T-helper 2 cell treated with Interferon-gamma antibody and Interleukin-4, amounts not matched to agents 5 μg/mL and 100 μg/mL, for 36 hours (primary cell): ENCODE data around the gene BSCL2.
"Not testable (repeated sequence)": the region's sequence is repeated elsewhere in the genome, so short reads cannot be mapped to it uniquely, and the experiment has no call there.

Experiments
- DNase-seq: peaks from one replicate; pipeline ENCODE4 v3.0.0; 2021; ENCODE audit warnings: low spot score
- H3K27ac Mint-ChIP-seq: one replicate; pipeline ENCODE4 v1.8.0; 2021; ENCODE audit warnings: mild to moderate bottlenecking, mixed read lengths
- H3K27me3 Mint-ChIP-seq: one replicate; pipeline ENCODE4 v1.8.0; 2021; ENCODE audit warnings: low read depth, mixed read lengths
- H3K36me3 Mint-ChIP-seq: one replicate; pipeline ENCODE4 v1.8.0; 2021; ENCODE audit warnings: low read depth, mixed read lengths
- H3K4me1 Mint-ChIP-seq: one replicate; pipeline ENCODE4 v1.8.0; 2021; ENCODE audit warnings: low read depth, mixed read lengths
- H3K4me3 Mint-ChIP-seq: one replicate; pipeline ENCODE4 v1.8.0; 2022; ENCODE audit warnings: mild to moderate bottlenecking, moderate library complexity, mixed read lengths
- H3K9me3 Mint-ChIP-seq: one replicate; pipeline ENCODE4 v1.8.0; 2021; ENCODE audit warnings: mixed read lengths

The BSCL2 gene

DNA sequence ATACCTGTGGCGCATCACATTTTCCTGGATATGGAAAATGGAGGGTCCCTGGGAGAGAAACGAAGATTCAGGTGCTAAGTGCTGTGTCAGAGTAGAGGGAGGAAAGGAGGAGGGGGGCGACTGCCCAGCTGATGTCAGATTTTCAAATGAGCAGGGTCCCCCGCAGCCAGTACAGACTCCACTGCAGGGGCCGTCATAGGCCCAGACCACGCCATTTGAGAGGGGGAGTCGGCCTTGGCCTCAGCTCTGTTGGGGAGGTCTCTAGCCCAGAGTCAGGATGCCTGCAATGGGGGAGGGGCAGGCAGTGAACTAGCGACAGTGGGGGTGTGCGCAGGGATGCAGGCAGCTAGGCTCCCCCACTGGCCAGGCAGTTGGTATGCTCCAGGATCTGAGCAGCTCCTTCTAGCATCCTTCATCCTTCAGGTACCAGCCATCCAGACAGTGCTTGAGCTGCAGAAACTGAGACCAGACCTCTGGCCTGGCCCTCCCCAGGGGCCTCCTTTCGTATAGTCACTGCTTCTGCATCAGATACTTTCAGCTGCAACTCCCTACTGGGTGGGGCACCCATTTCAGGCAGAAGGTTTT is at the start of gene BSCL2, which contains the start of gene GNG3:
BSCL2 (minus strand) TSS at position 148 of the 585 bp plus-strand sequence. CDS start 229 bp downstream, outside the sequence.
GNG3 (plus strand) TSS at position 400 of the 585 bp plus-strand sequence. CDS start 620 bp downstream, outside the sequence.
- no peak for DNase-seq
- no peaks in the 10 kb centered on the region for H3K27me3 Mint-ChIP-seq
- H3K9me3 Mint-ChIP-seq = no peaks in the 10 kb centered on the region
- peak within 1 kb of the TSS; percentile 95 for H3K4me3 Mint-ChIP-seq
- peak within 1 kb of the TSS; percentile 96 for H3K27ac Mint-ChIP-seq
- H3K4me1 Mint-ChIP-seq = peaks cover 42% of the 10 kb centered on the region
- H3K36me3 Mint-ChIP-seq = peaks cover 27% of the 10 kb centered on the region

DNA sequence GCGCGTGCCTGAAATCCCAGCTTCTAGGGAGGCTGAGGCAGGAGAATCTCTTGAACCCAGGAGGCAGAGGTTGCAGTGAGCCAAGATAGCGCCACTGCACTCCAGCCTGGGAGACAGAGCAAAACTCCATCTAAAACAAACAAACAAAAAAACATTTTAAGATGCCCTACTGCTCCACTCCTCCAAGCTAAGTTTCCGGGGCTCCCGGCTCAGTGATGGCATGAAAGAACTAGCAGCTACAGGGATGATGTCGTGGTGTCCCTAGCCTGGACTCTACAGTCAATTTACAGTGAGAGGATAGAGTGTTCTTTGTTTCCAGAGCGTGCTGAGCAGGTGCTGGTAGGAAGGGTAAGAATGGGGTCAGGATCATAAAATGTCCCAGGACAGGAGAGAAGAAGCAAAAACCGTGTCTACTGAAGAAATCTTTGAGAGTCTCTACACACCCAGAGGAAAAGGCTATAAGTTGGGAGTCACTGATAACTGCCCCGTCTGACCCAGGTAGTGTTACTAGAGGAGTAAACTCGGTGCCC is 47.9 kb upstream of the BSCL2 start:
- Mint-ChIP-seq H3K4me1 (peaks cover 11% of the 10 kb centered on the region), H3K27ac (peak overlapping the region; percentile 39), H3K27me3 (no peaks in the 10 kb centered on the region), H3K9me3 (no peaks in the 10 kb centered on the region), H3K36me3 (peaks cover 9% of the 10 kb centered on the region), H3K4me3 (peak overlapping the region; percentile 44)
- DNase-seq = no peak

DNA sequence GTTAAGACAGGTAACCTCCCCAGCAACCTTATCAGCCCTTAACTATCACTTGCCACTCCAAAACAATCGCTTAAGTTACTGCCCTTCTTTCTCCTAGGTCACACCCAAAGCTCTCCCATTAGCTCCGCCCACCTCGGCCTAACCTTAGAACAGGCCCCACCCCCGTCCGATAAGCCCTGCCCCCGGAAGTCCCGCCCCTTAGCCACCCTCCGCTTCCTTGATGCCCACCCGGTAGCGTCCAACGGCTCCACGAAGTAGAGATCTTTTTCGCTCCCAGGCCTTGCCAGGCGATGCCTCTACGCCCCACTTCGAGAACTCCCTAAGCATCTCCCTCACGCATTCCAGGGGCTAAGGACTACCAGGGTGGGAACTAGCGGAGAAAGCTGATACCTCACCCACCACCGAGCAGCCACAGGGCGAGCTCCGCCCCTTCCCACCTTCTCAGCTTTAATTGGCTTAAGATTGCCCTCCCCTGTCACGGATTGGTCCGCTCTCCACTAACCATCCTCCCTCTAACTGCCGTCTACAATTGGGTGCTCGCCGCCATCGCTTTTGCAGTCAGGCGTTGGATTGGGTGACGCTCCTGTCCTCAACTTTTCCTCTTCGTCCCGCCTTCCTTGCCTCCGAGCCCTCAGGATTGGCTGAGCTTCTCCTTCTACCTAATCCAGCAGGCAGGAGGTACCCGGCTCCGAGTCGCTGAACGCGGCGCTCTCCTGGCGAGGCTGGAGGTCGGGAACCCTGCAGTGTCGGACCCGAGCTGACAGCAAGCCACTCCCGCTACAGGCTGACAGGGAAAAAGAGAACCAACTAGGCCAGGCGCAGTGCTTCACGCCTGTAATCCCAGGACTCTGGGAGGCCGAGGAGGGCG is 46.7 kb upstream of the BSCL2 start, which contains the start of gene ZBTB3:
ZBTB3 (minus strand) TSS at position 425 of the 868 bp plus-strand sequence. CDS start 496 bp downstream, outside the sequence.
- H3K27me3 Mint-ChIP-seq = no peaks in the 10 kb centered on the region
- H3K27ac Mint-ChIP-seq = peak within 1 kb of the TSS; percentile 95
- H3K4me1 Mint-ChIP-seq = peaks cover 11% of the 10 kb centered on the region
- peaks cover 12% of the 10 kb centered on the region for H3K36me3 Mint-ChIP-seq
- H3K9me3 Mint-ChIP-seq = no peaks in the 10 kb centered on the region
- peak within 1 kb of the TSS; percentile 95 for H3K4me3 Mint-ChIP-seq
- DNase-seq = peak; percentile 96

DNA sequence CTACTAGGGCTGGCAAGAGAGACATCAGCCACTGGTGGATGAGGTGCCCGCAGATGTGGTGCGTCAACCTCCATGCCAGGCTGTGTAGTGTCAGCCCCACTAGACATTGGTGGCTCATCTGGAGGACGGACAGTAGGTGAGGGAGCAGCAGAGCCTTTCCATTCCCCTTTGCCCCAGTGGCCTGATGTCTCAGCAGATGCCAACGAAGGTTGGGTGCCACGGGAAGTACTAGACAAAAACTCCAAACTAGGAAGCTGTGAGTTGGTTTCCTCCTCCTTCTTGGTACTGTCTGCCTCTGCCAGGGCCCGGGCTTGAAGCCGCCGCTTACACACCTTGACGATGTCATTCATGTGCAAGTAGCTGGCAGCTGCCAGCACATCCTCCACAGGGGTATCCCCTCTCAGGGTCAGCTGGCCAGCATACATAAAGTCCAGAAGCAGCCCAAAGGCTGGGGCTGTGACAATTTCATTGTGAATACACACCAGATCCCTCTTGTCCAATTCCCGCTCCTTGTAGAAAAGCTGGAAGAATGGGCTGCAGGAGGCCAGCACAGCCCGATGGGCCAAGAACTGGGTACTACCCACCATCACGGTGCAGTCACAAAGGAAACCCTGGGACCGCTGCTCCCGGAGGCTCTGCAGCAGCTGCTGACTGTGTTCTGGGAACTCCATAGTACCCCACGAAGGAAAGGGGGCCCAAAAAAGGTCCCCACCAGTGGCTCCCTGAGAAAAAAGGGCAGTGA is 45.9 kb upstream of the BSCL2 start:
- H3K27me3 Mint-ChIP-seq = no peaks in the 10 kb centered on the region
- no peaks in the 10 kb centered on the region for H3K9me3 Mint-ChIP-seq
- no peak for DNase-seq
- H3K4me3 Mint-ChIP-seq = peak overlapping the region; percentile 95
- peak overlapping the region; percentile 95 for H3K27ac Mint-ChIP-seq
- H3K4me1 Mint-ChIP-seq = peaks cover 11% of the 10 kb centered on the region
- H3K36me3 Mint-ChIP-seq = peaks cover 12% of the 10 kb centered on the region

DNA sequence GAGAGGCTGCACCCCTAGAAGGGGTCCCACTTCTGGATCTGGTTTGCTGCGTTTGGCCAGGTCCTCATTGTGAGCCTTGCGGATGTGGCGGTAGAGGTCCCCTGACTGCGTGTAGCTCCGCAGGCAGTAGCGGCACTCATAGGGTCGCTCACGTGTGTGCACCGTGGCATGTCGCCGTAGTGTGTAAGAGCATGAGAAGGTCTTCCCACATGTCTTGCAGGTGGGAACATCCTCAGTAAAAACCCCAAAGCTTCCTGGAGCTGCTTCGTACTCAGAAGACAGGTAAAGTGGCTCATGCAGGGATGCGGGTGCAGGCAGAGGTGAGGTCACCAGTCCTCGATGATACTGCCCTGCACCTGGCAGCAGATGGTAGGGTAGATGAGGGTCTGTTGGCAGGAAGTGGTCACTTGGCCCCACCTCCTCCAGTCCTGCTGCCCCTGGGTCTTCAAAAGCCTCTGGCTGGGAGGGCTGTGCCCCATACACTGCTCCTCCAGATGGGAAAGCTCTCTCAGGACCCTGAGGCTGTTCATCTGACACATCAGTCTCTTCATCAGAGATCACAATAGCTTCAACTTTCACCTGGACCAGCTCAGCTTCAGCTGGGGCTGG is 45.1 kb upstream of the BSCL2 start:
- peaks cover 12% of the 10 kb centered on the region for H3K36me3 Mint-ChIP-seq
- no peak for DNase-seq
- no peaks in the 10 kb centered on the region for H3K27me3 Mint-ChIP-seq
- H3K4me1 Mint-ChIP-seq = peaks cover 10% of the 10 kb centered on the region
- H3K9me3 Mint-ChIP-seq = no peaks in the 10 kb centered on the region
- no peak overlapping the region for H3K27ac Mint-ChIP-seq
- H3K4me3 Mint-ChIP-seq = peak overlapping the region; percentile 95

DNA sequence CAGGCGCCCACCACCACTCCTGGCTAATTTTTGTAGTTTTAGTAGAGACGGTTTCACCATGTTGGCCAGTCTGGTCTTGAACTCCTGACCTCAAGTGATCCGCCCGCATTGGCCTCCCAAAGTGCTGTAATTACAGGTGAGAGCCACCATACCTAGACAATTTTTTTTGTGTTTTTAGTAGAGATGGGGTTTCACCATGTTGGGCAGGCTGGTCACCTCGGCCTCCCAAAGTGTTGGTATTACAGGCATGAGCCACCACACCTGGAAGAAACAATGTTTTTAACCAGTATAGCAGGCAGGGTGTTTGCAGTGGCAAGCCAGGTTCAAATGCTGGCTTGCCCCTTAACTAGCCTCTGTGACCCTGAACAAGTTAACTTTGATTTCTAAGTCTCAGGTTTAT is 42.7 kb upstream of the BSCL2 start:
- H3K36me3 Mint-ChIP-seq = peaks cover 12% of the 10 kb centered on the region
- H3K27ac Mint-ChIP-seq, H3K27me3 Mint-ChIP-seq, H3K9me3 Mint-ChIP-seq, H3K4me3 Mint-ChIP-seq, H3K4me1 Mint-ChIP-seq, DNase-seq: not testable (repeated sequence)

DNA sequence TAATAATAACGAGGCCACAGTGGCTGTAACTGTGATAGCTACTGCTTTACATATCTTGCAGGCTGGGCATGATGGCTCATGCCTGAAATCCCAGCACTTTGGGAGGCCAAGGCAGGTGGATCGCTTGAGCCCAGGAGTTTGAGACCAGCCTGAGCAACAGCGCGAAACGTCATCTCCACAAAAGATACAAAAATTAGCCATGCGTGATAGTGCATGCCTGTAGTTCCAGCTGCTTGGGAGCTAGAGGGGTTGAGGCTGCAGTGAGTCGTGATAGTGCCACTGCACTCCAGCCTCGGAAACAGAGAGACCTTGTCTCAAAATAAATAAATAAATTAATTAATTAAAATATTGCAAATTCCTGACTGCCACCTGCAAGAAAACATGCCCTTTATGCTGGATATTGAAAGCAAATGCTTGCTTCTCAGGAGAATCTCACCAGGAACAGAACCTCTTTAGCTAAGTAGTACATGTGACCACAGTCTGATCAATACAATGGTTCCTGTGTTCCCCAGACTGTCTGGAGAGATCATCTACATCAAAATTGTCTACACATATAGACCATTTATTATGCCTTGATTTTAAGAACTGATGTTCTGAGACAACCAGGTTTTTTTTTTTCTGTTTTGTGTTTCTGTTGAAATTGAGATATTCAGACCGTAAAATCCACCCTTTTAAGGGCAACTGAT is 40.4 kb upstream of the BSCL2 start:
- peaks cover 5% of the 10 kb centered on the region for H3K4me1 Mint-ChIP-seq
- no peak overlapping the region for H3K27ac Mint-ChIP-seq
- H3K36me3 Mint-ChIP-seq = peaks cover 9% of the 10 kb centered on the region
- H3K4me3 Mint-ChIP-seq = no peak overlapping the region
- no peak for DNase-seq
- H3K27me3 Mint-ChIP-seq = no peaks in the 10 kb centered on the region
- H3K9me3 Mint-ChIP-seq = no peaks in the 10 kb centered on the region

DNA sequence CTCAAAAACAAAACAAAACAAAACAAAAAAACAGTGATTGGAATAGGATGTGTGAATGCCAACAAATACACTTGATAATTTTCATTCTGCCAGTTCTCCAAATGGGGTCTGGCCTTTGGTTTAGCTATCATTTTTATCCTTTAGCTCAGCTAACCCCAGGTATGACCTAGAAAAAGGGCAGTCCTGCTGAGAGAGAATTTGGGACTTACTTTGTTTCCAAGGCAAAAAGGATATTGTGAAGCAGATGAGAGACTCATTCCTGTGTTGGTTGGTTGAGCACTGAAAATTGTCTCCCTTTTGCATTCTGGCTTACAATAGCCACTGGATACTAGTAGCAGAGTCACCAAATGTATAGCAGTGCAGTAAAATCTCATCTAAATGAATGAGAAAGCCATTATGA is 30.0 kb upstream of the BSCL2 start:
- Mint-ChIP-seq H3K27me3 (no peaks in the 10 kb centered on the region), H3K36me3 (peaks cover 28% of the 10 kb centered on the region), H3K4me3 (no peak overlapping the region), H3K4me1 (peaks cover 6% of the 10 kb centered on the region), H3K27ac (no peak overlapping the region), H3K9me3 (no peaks in the 10 kb centered on the region)
- DNase-seq = no peak

DNA sequence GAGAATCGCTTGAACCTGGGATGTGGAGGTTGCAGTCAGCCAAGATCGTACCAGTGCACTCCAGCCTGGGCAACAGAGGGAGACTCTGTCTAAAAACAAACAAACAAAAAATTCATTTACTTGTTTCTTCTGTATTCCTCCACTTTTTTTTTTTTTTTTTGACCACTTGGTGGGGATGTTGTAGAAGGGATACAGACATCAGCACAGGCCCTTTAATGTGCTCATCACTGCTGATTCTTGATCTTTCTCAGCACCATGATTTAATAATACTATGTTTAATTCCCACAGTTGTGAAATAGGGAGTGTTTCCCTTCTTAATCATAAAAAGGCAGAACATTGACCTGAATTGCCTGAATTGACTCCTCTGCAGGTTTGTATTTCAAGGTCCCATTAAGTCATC is 25.6 kb upstream of the BSCL2 start:
- Mint-ChIP-seq H3K4me1 (peaks cover 15% of the 10 kb centered on the region), H3K4me3 (no peak overlapping the region), H3K36me3 (peaks cover 22% of the 10 kb centered on the region), H3K27me3 (no peaks in the 10 kb centered on the region), H3K27ac (no peak overlapping the region), H3K9me3 (no peaks in the 10 kb centered on the region)
- DNase-seq = no peak

DNA sequence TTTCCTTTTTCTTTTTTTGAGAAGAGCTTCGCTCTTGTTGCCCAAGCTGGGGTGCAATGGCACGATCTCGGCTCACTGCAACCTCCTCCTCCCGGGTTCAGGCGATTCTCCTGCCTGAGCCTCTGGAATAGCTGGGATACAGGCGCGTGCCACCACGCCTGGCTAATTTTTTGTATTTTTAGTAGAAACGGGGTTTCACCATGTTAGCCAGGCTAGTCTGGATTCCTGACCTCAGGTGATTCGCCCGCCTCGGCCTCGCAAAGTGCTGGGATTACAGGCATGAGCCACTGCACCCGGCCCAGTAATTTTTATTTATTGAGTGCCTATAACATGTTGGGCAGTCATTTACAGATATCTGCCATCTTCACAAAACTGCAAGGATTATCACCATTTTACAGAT is 22.9 kb upstream of the BSCL2 start:
- Mint-ChIP-seq H3K4me3 (peak overlapping the region; percentile 79), H3K4me1 (peaks cover 20% of the 10 kb centered on the region), H3K36me3 (peaks cover 33% of the 10 kb centered on the region)
- not testable (repeated sequence) for H3K27me3 Mint-ChIP-seq, DNase-seq, H3K9me3 Mint-ChIP-seq, H3K27ac Mint-ChIP-seq

DNA sequence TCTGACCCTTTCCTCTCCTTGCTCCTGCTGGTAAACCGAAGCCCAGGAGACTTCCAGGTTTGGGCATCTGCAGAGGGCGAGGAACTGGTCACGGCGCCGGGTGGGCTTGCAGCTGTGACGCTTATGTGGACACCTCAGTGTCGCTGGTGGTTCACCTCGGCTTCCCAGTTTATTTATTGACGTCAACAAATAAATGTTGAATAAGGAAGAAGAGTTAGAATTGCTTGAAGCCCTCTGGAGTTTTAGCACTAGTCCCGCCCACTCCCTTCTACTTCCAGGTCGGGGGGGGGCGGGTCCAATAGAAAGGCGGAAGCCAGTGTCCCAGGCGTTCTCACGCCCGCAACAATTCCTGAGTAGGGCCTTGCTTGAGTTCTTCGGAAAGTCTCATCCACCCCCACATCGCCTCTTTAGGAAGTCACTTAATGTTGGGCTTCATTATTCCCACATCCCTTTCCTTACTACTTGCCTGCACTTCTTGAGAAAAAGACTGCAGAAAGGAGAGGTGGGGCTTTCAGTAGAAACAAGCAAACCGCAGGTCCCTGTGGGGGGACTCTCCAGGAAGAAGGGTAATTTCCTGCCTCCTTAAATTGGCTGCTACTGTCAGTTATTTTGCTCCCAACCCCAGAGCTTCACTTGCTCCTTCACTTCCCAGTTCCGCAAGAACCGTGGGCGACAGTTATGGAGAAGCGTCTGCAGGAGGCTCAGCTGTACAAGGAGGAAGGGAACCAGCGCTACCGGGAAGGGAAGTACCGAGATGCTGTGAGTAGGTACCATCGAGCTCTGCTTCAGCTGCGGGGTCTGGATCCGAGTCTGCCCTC is 21.2 kb upstream of the BSCL2 start, which contains the start of gene TTC9C:
TTC9C (plus strand) TSS at position 316 of the 818 bp plus-strand sequence; CDS start at position 679, 363 bp downstream.
- H3K9me3 Mint-ChIP-seq = no peaks in the 10 kb centered on the region
- peak within 1 kb of the TSS; percentile 98 for H3K27ac Mint-ChIP-seq
- DNase-seq = peak; percentile 81
- peak within 1 kb of the TSS; percentile 99 for H3K4me3 Mint-ChIP-seq
- peaks cover 46% of the 10 kb centered on the region for H3K36me3 Mint-ChIP-seq
- H3K4me1 Mint-ChIP-seq = peaks cover 29% of the 10 kb centered on the region
- H3K27me3 Mint-ChIP-seq = peaks cover 3% of the 10 kb centered on the region

DNA sequence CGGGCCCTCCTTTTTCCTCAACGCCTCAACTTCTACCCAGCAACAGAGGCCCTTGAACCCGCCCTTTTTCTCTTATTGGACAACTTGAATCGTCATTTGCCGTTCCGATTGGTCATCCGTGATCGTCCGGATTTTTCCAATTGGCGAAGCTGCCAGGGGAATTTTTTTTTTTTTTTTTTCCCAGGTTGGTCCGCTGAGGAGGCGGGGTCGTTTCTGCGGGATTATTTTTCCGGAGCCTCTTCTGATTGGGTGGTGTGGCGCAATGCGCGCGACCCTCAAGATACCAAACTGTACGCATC is 20.6 kb upstream of the BSCL2 start:
- Mint-ChIP-seq H3K4me1 (peaks cover 25% of the 10 kb centered on the region), H3K27ac (peak overlapping the region; percentile 98), H3K9me3 (no peaks in the 10 kb centered on the region), H3K27me3 (peaks cover 3% of the 10 kb centered on the region), H3K36me3 (peaks cover 44% of the 10 kb centered on the region), H3K4me3 (peak overlapping the region; percentile 99)
- DNase-seq = peak; percentile 87
